GM12873 (cell line): Measurements from ENCODE around the gene GIT1.

Experiments
- TF ChIP-seq, protein P1 (sequence below): IDR thresholded peaks from 2 replicates; pipeline ENCODE4 v1.5.1; 2012; ENCODE audit warnings: low read depth, mild to moderate bottlenecking, moderate library complexity, low read length, control low read depth; ENCODE audit not compliant: insufficient read depth; ENCODE audit errors: missing control alignments

Gene GIT1, protein sequence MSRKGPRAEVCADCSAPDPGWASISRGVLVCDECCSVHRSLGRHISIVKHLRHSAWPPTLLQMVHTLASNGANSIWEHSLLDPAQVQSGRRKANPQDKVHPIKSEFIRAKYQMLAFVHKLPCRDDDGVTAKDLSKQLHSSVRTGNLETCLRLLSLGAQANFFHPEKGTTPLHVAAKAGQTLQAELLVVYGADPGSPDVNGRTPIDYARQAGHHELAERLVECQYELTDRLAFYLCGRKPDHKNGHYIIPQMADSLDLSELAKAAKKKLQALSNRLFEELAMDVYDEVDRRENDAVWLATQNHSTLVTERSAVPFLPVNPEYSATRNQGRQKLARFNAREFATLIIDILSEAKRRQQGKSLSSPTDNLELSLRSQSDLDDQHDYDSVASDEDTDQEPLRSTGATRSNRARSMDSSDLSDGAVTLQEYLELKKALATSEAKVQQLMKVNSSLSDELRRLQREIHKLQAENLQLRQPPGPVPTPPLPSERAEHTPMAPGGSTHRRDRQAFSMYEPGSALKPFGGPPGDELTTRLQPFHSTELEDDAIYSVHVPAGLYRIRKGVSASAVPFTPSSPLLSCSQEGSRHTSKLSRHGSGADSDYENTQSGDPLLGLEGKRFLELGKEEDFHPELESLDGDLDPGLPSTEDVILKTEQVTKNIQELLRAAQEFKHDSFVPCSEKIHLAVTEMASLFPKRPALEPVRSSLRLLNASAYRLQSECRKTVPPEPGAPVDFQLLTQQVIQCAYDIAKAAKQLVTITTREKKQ

DNA sequence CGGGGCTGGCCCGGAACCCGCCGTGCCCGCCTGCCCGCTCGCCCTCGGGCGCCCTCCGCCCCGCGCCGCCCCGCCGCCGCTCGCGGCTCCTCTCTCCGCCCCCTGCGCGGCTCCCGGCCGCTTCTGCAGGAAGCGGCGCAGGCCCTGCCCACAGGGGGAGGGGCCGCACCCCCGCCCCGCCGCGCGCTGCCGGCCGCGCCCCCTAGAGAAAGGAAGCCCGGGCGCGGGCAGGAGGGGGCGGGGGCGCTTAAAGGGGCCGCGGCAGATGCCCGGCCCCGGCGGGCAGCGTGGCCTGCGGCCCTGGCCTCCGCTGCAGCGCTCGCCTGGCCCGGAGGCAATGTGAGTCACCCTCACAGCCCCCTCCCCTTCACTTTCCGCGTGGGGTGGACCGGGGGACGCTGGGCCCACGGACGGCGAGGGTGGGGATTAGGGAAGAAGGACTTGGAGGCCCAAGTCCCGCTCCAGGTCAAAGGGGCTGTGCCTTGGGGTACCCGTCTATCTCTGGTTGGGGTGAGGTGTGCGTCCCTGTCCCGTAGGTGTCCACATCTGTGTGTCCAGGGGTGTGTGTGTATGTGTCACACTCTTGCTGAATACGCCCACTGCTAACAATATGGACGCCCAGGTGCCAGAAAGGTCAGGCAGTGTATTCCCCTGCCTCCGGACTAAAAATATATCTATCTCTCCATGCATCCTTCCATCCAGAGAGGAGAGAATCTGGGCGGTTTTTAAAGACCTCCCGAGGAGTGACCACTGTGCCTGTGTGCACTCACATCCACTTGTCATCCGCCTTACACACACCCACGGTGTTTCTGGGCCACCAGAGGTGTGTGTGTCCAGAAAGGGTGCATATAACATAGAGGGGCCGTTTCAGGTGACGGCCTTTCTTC lies at the start of gene GIT1:
Gene GIT1, minus strand, starts transcription at position 125 of the 887 bp plus-strand sequence. CDS start 270 bp downstream, outside the sequence.
- TF ChIP-seq, protein P1, sequence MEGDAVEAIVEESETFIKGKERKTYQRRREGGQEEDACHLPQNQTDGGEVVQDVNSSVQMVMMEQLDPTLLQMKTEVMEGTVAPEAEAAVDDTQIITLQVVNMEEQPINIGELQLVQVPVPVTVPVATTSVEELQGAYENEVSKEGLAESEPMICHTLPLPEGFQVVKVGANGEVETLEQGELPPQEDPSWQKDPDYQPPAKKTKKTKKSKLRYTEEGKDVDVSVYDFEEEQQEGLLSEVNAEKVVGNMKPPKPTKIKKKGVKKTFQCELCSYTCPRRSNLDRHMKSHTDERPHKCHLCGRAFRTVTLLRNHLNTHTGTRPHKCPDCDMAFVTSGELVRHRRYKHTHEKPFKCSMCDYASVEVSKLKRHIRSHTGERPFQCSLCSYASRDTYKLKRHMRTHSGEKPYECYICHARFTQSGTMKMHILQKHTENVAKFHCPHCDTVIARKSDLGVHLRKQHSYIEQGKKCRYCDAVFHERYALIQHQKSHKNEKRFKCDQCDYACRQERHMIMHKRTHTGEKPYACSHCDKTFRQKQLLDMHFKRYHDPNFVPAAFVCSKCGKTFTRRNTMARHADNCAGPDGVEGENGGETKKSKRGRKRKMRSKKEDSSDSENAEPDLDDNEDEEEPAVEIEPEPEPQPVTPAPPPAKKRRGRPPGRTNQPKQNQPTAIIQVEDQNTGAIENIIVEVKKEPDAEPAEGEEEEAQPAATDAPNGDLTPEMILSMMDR: no peak

DNA sequence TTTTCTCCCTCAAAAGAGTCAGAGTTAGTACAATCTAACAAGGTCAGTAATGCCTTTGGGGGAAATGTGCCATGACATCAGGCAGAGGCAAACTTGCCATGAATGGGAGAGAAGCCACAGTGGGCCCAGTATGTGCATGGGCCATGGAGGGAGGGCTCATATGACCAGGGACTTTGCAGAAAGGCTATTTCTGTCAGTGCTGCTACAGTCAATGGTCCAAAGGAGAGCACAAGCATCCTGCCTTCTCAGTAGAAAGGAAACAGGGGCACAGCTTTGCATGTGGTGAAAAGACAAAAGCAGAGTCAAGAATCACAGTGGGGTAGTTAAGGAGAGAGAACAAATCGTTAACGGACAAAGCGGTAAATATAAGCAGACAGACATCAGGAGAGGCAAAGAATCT lies 44.4 kb upstream of the GIT1 start:
- TF ChIP-seq, protein P1: no peak

DNA sequence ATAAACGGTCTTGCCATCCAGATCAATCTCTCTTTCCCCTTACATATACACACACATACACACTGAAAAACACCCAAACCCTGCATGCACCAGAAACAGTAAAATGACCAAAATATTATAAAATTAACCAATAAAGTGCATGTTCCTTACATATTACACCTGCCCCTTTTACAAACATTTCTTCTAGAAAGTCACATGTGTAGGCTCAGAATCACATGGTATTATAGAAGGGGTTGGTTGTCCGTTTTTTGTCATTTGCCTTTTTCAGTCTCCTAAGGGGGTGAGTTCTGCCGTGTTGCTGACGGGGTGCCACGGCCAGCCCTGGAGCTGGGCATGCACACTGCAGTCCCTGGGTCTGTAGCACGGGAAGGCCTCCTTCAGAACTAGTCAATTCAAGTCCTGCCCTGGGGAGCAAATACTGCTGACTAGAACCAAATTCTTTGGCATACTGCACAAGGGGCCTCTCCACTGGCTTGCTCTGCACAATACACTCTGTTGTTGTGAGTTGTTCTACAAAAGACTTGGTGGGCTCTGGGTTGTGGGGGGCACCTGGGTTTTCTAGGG lies 41.3 kb upstream of the GIT1 start:
- TF ChIP-seq, protein P1: no peak

DNA sequence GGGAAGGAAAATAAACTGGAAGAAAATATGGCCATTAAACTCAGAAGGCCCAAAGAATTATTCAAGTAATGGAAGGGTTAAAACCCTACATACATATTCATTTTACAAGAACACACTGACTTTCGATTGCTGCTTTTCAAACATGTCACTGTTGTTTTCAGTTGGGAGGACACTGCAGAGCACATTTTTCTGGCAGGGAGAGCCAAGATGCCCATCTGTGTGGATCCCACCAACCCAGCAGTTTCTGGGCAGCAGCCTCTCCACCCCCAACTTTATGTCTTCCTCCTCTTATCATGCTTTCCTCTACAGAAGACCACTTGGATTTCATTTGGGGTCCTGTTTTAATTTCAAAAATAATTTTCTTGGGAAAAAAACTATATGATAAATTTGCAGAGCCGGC lies 40.4 kb upstream of the GIT1 start:
- TF ChIP-seq, protein P1: no peak

DNA sequence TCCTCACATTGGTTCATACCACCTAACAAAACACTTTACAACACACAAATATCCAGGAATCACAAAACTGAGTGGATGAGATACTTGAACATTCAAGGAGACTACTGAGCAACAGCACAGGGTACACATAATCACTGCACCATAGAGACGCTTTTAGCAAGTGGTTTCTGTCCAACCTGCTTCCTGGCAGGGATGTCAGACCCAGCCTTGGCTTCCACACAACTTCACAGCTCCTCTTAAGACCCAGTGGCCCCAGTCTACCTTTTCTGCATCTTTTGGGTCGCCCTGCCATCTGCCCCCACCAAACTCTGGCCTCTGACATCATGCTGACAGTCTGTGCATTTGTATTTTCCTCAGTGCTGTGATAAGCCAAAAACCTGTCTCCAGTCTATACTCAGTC lies 39.2 kb upstream of the GIT1 start:
- TF ChIP-seq, protein P1: no peak

DNA sequence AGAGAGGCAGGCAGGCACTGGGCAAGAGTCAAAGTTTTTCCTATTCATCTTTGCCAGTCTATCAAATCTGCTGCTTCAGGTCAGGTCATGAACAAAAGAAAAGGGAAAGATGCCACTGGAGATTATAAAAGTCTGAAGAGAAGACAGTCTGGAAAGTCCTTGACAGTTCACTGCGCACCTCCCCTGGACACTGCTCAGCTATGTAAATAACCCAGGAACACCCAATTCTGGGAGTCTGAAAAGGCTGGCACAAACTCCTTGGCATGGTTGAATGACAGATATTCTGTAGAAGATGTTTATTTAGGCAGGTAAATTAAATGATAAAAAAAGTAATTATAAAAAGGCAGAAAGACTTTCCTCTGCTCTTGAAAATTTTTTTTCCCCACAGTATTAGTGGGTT lies 38.5 kb upstream of the GIT1 start:
- TF ChIP-seq, protein P1: no peak
